NCI-H2227 treated with DMSO at 0.1 percent for 48 hours (cell line): ENCODE data around the gene FRAS1.

Experiments
- DNase-seq: peaks from one replicate; lab custom pipeline; 2025; lab: John Stamatoyannopoulos, UW

The FRAS1 gene

DNA sequence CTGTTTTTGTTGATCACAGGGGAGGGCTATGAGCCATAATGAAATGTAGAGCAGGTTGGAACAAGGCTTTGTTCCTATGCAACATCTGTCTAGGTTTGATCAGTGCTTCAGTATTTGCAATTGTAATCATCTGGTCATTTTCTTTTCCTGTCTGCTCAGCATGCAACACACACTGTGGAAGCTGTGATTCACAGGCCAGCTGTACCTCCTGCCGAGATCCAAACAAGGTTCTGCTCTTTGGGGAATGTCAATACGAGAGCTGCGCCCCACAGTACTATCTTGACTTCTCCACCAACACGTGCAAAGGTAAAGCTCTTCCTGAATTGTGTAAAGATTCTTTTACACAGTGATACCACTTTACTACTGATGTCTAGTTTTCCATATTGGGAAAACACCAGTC, 312.6 kb downstream of the FRAS1 start:
- no peak for DNase-seq

GRCh38 chr4:78370631-78371372, 313.7 kb downstream of the FRAS1 start:
- no peak for DNase-seq

- DNase-seq: no peak
Observed at GRCh38 chr4:78372355-78372988, 315.3 kb downstream of the FRAS1 start.

GRCh38 chr4:78377555-78377954, 320.4 kb downstream of the FRAS1 start:
- no peak for DNase-seq

DNA sequence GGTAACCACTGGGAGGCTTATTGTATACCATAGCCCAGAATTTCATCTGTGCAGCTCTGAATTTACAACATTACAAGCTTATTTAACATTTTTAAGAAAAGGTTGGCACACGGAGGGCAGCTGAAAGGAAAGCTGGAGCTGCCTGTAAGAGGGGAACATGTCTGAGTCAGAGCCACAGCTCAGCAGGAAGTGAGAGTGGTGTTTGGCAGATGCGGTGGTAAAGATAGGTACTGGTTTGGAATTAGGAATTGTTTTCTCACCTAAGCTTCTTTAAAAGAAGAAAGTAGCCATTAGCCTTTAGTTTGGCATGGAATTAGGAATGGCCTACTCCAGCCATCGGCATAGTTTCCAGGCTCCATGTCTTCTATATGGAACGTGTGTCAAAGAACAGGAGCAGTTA, 321.9 kb downstream of the FRAS1 start:
- no peak for DNase-seq

GRCh38 chr4:78379991-78380729, 323.0 kb downstream of the FRAS1 start:
- DNase-seq: no peak

GRCh38 chr4:78386679-78387078, 329.6 kb downstream of the FRAS1 start:
- DNase-seq: no peak

- DNase-seq: no peak
Observed at GRCh38 chr4:78395642-78396041, 338.5 kb downstream of the FRAS1 start.

DNA sequence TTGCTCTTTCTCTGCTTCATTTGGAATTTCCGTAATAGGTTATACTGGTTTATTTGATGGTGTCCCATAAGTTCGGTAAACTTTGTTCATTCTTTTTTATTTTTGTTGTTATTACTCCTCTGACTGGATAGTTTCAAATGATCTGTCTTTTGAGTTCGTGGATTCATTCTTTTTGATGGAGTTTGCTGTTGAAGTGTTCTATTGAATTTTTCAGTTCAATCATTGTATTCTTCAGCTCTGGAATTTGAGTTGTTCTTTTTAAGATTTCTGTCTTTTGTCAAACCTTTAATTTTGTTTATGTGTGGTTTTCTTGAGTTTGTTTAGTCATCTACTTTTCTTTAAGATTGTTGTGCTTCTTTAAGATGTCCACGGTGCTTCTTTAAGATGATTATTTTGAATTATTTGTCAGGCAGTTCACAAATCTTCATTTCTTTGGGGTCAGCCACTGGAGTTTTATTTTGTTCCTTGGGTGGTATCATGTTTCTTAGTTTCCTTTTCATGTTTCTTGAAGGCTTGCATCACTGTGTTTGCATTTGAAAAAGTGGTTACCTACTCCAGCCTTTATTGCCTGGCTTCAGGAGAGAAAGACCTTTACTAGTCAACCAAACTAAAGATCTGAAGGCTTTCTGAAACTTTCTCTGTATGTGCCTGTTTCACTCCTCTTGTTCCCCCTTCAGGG, 339.6 kb downstream of the FRAS1 start:
- DNase-seq: no peak

DNA sequence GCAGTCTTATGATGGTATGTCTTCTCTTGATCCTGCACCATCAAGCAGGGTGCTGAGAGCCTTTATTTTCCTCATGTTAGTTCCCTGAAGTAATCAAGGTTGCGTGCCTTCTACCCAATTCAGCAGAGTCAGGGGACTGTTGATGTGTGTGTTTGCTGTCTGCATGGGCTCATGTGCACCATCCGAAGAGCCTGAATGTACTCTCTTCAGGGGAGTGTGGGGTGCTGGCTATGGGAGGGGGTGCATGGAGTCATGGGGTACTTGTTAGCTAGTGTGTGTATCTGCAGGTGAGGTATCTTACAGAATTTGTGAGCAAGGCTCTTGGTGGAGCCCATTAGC, 340.1 kb downstream of the FRAS1 start:
- no peak for DNase-seq

GRCh38 chr4:78409612-78410202, 352.6 kb downstream of the FRAS1 start:
- no peak for DNase-seq

DNA sequence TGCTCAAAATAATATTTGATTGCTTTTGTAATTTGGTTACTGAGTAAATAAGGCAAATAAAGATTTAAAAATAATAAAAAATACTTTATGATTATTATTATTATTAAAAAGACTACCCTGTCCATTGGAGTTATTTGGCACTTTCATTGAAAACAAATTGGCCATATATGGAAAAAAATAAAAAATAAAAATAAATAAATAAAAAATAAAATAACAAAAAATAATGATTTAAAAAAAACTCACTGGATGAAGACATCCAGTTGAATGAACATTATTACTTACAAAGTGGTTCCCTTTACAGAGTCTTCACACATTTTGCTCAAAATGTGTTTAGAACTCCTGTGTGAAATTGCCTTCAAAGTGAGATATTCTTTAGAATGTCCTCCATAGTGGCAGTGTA, 353.1 kb downstream of the FRAS1 start:
- DNase-seq: no peak

DNA sequence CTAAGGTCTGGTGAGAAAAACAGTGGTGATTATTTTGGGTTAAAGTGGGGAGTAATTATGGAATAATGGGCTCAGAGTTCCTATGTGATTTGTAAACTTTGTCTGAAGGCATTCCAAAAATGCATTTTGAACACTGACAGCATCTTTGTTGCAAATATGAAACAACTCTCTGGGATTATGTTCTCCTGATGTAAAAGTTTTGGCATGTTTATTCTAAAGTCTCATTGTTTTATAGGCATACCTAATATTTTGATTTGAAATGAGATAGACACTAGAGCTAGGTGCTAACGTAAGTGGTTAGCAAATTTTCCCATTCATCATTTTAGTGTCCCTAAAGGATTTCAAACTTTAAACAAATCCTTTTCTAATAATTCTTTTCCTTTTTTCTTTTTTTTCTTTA, 353.6 kb downstream of the FRAS1 start:
- DNase-seq: no peak

- no peak for DNase-seq
Observed at GRCh38 chr4:78414116-78414515, 357.0 kb downstream of the FRAS1 start.

DNA sequence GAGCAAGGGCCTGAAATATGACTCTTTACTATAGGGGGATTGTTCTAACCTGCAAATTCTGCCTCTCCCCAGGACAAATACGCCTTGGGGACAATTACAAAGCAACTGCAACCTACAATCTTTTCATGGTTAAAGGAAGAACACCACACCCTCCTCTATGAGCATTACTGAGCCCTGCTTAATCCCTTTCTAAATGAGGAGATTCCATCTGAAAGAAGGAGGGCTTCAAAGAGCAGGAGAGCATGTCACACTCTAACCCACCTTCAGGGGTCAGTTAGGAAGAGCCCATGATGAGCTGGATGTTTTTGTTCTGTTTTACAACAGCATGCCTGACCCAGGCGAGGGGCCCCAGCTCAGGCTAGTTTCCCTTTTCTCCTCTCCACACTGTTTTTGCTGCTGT, 360.5 kb downstream of the FRAS1 start:
- no peak for DNase-seq

GRCh38 chr4:78418406-78418805, 361.3 kb downstream of the FRAS1 start:
- no peak for DNase-seq

GRCh38 chr4:78423790-78424189, 366.7 kb downstream of the FRAS1 start:
- no peak for DNase-seq

GRCh38 chr4:78424461-78424860, 367.3 kb downstream of the FRAS1 start:
- no peak for DNase-seq

DNA sequence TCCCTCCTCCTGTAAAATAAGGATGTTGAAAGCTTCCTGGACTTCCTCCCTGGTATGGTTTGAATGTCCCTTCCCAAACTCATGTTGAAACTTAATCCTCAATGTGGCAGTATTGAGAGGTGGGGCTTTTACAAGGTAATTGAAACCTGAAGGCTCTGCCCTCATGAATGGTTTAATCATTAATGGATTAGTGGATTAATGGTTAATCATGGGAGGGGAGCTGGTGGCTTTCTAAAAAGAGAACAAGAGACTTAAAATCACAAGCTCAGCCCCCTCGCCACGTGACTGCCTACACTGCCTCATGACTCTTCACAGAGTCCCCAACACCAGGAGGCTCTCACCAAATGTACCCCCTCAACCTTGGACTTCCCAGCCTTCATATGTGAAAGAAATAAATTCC, 369.8 kb downstream of the FRAS1 start:
- DNase-seq: no peak

DNA sequence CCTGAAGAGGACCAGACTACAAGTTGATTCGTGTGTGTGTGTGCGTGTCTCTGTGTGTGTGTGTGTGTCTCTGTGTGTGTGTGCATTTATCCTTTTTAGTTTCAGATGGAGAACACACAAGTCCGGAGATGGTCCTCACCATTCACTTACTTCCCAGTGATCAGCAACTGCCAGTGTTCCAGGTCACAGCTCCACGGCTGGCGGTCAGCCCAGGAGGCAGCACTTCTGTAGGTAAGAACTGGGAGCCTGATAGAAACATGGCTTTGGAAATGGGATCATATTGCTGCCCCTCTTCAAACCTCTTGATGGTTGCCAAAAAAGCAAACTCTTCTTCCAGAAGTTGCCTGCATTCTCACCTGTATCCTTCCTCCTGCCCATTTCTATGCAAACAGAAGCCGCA, 371.9 kb downstream of the FRAS1 start:
- DNase-seq: no peak

DNA sequence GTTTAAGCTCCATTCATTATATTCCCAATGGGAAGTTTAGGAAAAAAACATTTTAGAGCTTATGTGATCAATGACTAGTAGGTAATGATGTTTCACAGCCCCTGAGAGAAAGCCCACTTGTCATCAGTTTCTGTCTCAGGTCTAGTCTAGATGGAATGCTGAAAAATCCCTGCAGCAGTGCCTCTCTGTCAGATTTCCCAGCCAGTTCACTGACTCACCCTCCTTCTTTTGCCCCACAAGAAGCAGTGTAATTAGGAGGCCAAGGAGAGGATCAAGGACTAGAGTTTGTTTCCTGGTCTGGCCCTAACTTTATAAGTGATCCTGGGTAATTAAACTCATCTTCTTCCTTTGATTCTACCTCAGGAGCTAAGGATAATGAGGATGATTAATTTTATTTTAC, 375.8 kb downstream of the FRAS1 start:
- DNase-seq: no peak

DNA sequence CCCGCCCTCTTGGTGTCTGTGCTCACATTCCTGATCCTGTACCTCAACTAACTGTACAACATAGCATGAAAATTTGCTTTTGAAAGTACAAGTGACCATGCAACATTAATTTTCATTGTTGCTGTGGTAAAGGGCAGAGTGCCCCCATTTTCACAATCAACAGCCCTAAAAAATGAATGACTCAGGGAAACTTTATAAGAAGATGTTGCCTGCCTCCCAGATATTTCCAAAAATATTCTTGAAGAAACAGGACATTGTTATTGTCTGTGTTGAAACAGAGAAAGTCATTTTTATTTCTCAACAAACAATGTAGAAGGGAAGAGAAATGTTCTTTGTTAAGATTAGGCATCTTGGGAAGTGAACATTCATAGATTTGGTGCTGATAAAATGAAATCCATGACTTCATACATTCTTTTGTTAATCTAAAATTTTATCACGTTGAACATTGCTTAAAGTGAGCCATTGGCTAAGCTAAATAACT, 380.5 kb downstream of the FRAS1 start:
- no peak for DNase-seq
